ENCODE measurements around the gene CNTNAP5. TPM values are rescaled to one million over a fixed set of nuclear protein-coding genes. Genes with fewer than 3 reads are reported as not detected.

Gene CNTNAP5
- total RNA-seq, 1 donor from 2014 or later, result not detected

GRCh38 chr2:124309563-124310138, 284.6 kb downstream of the CNTNAP5 start:
- DNase-seq (ENCODE audit: low spot score) (no peak), ATAC-seq (no peak)
- intact Hi-C loops (cut with DNase I), result no loop called here

- ATAC-seq, result no peak
- intact Hi-C loops (cut with DNase I), result no loop called here
- DNase-seq (ENCODE audit: low spot score), result no peak
Measured at GRCh38 chr2:124310671-124311070, 285.6 kb downstream of the CNTNAP5 start.

DNA sequence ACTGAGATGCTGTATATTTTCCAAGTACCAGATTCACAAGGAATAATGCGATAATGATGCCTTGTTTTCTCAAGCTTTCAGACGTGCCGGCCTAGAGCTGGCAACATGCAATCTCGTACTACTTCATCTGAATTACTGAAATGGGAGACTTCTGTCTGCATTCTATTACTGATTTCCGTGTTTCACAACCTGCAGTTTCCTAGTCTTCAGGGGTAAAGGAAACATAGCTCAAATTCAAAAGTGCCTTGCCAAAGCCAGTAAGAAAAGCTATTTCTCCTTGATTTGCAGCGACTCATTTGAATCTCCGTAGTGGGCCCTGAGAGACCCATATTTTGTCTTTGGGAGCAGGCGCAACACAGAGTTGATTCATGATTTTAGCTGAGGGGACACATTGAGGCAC, 289.0 kb downstream of the CNTNAP5 start:
- ATAC-seq (no peak), DNase-seq (ENCODE audit: low spot score) (no peak)
- intact Hi-C loops (cut with DNase I), result no loop called here

- ATAC-seq (no peak), DNase-seq (ENCODE audit: low spot score) (no peak)
- intact Hi-C loops (cut with DNase I), result no loop called here
Measured at GRCh38 chr2:124315221-124315880, 290.3 kb downstream of the CNTNAP5 start.

DNA sequence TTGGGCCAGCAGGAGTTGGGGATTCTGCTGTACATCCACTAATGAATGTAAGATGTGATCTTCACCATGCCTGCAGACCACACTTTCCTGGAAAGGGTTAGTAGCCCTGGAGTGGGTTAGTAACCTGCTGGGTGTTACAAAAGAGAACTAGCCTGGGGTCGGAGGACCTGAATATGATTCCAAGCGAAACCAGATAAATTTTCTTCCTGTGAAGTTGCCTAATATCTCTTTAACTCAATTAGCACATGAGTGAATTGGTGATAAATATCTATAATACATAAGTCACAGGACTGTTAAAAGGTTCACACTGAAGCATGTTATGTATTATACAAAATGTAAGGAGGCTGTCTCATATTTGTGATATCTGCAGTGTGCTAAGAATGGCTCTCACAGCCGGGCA, 291.0 kb downstream of the CNTNAP5 start:
- DNase-seq (ENCODE audit: low spot score) (no peak), ATAC-seq (no peak)
- intact Hi-C loops (cut with DNase I), result no loop called here

- intact Hi-C loops (cut with DNase I), result no loop called here
- no peak for ATAC-seq
- no peak for DNase-seq (ENCODE audit: low spot score)
Measured at GRCh38 chr2:124316881-124317605, 292.0 kb downstream of the CNTNAP5 start.

- DNase-seq (ENCODE audit: low spot score), result no peak
- no peak for ATAC-seq
- intact Hi-C loops (cut with DNase I), result no loop called here
Measured at GRCh38 chr2:124317628-124318027, 292.5 kb downstream of the CNTNAP5 start.

DNA sequence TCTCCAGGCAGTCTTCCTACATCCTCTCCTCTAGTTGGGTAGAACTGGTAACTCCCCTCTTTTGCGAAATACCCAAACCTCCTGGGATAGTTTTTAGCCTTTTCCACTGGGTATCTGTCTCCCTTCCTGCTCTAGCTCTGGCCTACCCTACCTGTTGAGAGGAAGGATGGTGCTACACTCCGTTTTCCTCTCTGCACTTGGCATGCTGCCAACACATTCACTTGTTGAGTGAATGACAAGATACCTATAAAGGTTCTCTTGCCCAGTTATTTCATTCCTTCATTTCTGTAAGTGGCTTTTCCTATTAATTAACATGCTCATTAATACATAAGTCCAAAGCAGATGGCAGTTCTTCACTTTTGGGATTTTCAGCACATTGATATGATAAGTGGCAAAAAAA, 293.8 kb downstream of the CNTNAP5 start:
- intact Hi-C loops (cut with DNase I), result no loop called here
- DNase-seq (ENCODE audit: low spot score), result no peak
- no peak for ATAC-seq

DNA sequence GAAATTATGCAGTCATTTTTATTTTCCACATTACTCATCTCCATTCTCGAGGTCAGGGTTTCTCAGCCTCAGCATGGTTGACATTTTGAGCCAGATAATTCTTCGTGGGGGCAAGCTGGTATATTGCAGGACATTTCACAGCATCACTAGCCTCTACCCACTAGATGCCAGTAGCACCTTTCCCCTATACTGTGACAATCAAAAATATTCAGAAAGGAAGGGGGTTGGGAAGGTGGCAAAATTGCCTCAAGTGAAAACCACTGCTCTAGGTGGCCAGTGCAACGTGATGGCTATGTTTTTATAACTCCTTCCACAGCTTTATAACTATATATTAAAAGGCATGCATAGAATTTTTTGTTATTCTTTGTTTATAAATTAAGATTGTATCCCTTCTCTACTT, 294.5 kb downstream of the CNTNAP5 start:
- intact Hi-C loops (cut with DNase I), result no loop called here
- DNase-seq (ENCODE audit: low spot score) (no peak), ATAC-seq (no peak)

DNA sequence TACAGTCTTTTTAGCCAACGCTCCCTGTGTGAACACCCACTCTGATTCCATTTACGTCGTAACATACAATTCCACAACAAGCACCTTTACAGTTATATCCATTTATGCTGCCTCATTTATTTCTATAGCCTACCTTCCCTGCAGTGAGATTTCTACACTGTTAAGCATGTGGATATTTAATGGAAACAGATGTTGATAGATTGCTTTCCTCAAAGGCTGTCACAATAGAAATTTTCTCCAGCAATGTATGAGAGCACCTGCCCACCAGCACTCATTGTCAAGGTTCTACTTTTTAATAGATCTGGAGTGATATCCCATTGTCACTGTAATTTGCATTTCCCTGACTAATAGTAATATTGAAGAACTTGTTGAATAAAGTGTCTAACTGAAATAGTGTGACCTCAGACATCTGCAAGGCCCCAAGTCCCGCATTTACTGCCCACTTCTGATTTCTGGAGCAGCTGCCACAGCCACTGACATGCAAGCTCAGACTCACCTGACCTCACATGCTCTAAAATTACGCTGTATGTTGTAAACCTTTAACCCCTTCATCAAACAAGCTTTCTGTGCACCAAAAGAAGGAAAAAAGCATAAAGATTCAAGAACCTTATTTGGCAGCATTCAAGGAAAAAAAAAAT, 295.1 kb downstream of the CNTNAP5 start:
- ATAC-seq (no peak), DNase-seq (ENCODE audit: low spot score) (no peak)
- intact Hi-C loops (cut with DNase I), result no loop called here

DNA sequence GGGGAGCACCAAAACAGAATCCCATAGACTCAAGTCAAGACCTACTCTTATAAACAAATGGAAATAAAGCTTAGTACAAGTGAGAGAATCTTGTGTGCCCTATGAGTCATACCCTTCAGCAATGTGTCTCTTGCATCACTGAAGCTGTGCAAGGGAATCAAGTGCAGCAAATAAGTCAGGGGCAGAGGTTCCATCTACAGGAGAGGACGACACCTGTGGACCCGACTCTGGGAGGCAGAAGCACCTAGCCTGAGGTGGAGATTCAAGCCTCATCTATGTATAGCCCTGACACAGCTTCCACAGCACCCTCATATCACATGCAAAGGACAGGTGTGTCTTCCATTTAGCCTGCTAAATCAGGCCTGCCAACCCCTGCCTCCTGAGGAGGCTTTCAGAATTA, 298.2 kb downstream of the CNTNAP5 start:
- ATAC-seq (no peak), DNase-seq (ENCODE audit: low spot score) (no peak)
- intact Hi-C loops (cut with DNase I), result no loop called here

GRCh38 chr2:124325667-124326440, 300.8 kb downstream of the CNTNAP5 start:
- intact Hi-C loops (cut with DNase I), result no loop called here
- no peak for ATAC-seq
- no peak for DNase-seq (ENCODE audit: low spot score)

DNA sequence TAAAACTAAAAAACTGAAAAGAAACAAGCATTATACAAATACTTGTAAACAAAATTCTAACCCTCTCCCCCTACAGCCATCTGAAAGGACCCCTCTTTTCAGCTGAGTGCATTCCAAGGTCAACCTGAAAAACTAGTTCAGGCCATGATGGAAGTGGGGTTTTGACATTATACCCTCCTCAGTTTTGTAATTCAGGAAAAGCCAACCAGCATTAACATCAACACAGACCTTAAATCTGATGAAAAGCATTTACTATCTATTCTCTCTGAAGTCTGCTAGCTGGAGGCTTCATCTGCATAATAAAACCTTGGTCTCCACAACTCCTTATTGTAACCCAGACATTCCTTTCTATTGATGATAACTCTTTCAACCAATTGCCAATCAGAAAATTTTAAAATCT, 302.2 kb downstream of the CNTNAP5 start:
- no peak for ATAC-seq
- intact Hi-C loops (cut with DNase I), result no loop called here
- DNase-seq (ENCODE audit: low spot score), result no peak

DNA sequence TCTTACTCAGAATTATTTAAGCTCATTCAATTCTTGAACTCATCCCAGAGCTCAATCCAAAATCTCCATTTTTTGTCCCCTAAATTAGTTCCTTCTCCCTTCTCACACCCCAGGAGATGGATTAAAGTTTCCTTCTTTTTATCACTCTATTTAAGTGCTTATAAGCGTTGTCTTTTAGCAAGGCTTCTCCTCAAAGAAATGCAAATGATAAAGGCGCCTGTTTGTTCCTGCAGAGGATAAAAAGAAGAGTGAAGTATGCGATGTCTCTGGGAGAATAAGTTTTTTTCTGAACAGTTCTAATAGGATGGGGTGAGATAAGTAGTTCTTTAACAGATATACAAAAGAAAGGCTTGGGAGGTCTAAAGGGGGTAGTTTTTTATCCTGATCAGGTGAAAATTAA, 303.3 kb downstream of the CNTNAP5 start:
- no peak for ATAC-seq
- DNase-seq (ENCODE audit: low spot score), result no peak
- intact Hi-C loops (cut with DNase I), result no loop called here

GRCh38 chr2:124333784-124334183, 308.7 kb downstream of the CNTNAP5 start:
- ATAC-seq, result no peak
- intact Hi-C loops (cut with DNase I), result no loop called here
- no peak for DNase-seq (ENCODE audit: low spot score)

DNA sequence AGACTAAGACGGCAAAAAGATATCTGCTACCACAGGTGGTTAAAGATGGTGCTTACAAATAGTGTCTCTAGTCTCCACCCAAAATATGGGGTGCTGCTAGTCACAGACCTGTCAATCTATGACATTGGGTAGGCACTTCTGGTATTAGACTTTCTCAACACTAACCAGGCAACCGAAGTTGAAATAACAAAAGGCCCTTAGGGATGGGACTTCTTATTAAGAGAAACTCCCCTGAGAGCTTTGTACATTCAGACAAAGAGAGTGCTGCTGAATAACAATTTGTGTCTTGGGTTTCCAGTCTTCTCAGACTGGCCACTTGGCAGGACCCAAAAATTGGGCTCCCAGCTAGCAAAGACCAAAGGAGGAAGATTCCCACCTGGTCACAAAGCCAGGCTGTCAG, 310.0 kb downstream of the CNTNAP5 start:
- ATAC-seq (no peak), DNase-seq (ENCODE audit: low spot score) (no peak)
- intact Hi-C loops (cut with DNase I), result no loop called here

- DNase-seq (ENCODE audit: low spot score) (no peak), ATAC-seq (no peak)
- intact Hi-C loops (cut with DNase I), result no loop called here
Measured at GRCh38 chr2:124339709-124340108, 314.6 kb downstream of the CNTNAP5 start.

DNA sequence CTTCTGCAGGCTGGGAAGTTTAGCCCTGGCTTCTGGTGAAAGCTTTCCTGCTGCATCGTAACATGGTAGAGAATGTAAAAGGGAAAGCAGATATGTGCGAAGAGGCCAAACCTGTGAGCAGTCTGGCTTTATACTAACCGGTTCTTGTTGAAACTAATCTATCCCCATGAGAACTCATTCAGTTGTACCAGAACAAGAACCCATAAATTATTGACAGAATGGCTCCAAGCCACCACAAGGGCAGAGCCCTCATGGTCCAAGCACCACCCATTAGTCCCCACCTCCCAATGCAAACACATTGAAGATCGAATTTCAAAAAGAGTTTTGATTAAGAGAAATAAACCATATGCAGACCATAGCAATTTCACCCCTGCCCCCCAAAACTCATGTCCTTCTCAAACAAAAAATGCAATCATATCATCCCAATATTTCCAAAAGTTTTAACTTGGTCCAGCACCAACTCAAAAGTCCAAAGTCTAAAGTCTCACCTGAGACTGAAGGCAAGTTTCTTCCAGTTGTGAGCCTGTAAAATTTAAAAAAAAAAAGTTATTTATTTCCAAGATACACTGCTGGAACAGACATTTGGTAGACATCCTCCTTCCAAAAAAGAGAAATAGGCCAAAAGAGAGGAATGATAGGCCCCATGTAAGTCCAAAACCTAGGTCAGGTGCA, 318.9 kb downstream of the CNTNAP5 start:
- intact Hi-C loops (cut with DNase I), result no loop called here
- no peak for DNase-seq (ENCODE audit: low spot score)
- no peak for ATAC-seq

DNA sequence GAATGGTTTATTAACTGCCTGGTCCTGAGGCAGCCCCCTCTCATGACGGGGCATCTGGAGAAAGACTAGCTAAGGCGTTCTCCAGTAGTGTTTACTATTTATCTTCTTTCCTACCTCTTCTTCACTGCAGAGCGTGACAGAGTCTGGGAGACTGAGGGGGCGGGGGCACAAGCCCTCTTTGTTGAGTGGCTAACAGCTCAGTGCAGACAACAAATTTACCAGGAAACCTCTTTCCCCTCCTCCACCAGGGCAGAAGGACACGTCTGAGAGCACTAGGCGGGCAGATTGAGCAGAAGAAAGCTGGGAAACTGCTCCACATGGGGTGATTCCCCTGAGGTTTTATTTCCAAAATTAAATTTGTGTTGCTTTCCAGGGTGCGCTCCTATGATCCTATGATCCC, 322.1 kb downstream of the CNTNAP5 start:
- intact Hi-C loops (cut with DNase I), result no loop called here

More for the DNA sequence above, 322.1 kb downstream of the CNTNAP5 start:
- no peak for ATAC-seq
- no peak for DNase-seq (ENCODE audit: low spot score)
